Psoas muscle (tissue), 8 donors: ENCODE measurements around the gene TMEM17. TPM values are rescaled to one million over a fixed set of nuclear protein-coding genes. Genes with fewer than 3 reads are reported as not detected.

Source experiments
- ATAC-seq, 4 donors: fragments of 200-7000 bp; cut with Tn5 transposase; one replicate each; pipeline ENCODE4 v1.9.1; 2020; ENCODE audit warnings: moderate library complexity in 3 of 4, mild to moderate bottlenecking in 2 of 4
- DNase-seq, 2 donors: peaks; one replicate each; pipeline ENCODE4 v3.0.0-alpha.2; 2020
- H3K27ac ChIP-seq: fragments of 200-600 bp; one replicate; pipeline ENCODE4 v1.8.0; 2022
- H3K27me3 ChIP-seq, 3 donors: fragments of 200-600 bp in 1 of 3; one replicate each; pipeline versions ENCODE4 v1.6.1 to v1.8.0; 2013 to 2022; ENCODE audit warnings: low read length in 2 of 3, mild to moderate bottlenecking in 2 of 3, moderate library complexity in 1 of 3; ENCODE audit not compliant: insufficient read depth in 3 of 3
- H3K36me3 ChIP-seq, 2 donors: fragments of 200-600 bp in 1 of 2; one replicate each; pipeline versions ENCODE4 v1.6.1 to v1.8.0; 2013 to 2022; ENCODE audit warnings: low read depth in 1 of 2, mild to moderate bottlenecking in 1 of 2, moderate library complexity in 1 of 2; ENCODE audit not compliant: insufficient read depth in 1 of 2
- H3K4me1 ChIP-seq: fragments of 200-600 bp; one replicate; pipeline ENCODE4 v1.8.0; 2022
- H3K4me3 ChIP-seq: fragments of 200-600 bp; one replicate; pipeline ENCODE4 v1.8.0; 2022; ENCODE audit warnings: mild to moderate bottlenecking
- H3K9me3 ChIP-seq: fragments of 200-600 bp; one replicate; pipeline ENCODE4 v1.8.0; 2022
- WGBS, 3 donors: extraction: QIAGEN DNeasy Blood & Tissue Kit; methylation state at CpG; one replicate each; pipeline versions ENCODE4 v1.1.6 to v1.1.7; 2013; 5-methylcytosine and 5-hydroxymethylcytosine counted together
- intact Hi-C, 2 donors: fragments of 100-400 bp; cut with DNase I; formaldehyde crosslinking; loops; one replicate each; pipeline versions ENCODE4 v1.11.0 to v1.14.2; 2022
- long read RNA-seq, 2 donors: library from polyadenylated mRNA; unstranded; transcript quantifications; one replicate each; pipeline ENCODE4 v2.0.0, GENCODE V29; 2021
- polyA plus RNA-seq, 3 donors: library from polyadenylated mRNA; stranded (reverse); fragments of 200-250 nt; gene quantifications; one replicate each; pipeline ENCODE4 v1.2.3, GENCODE V29; 2013
- total RNA-seq, 4 donors: library from RNA; stranded (reverse); fragmentation: NEBNext Ultra II Directional in 2 of 4; extraction: Animal tissue kit (Norgen Biotek cat#: 25700) in 2 of 4; gene quantifications; one replicate each; pipeline versions ENCODE4 v1.2.1 to v1.2.4, GENCODE V29; 2021 to 2023
- TF ChIP-seq, protein P1 (sequence below): fragments of 200-600 bp; IDR thresholded peaks from one replicate; pipeline ENCODE4 v1.8.0; 2022; ENCODE audit warnings: antibody characterized with exemption
- donor health status: healthy with polysubstance abuse.
- donor health status: DM: no; HTN: no; CAD: no; lungs with moderate emphysema.
- donor health status: Bipolar disorder and iron deficiency.
- donor health status: healthy.
- donor health status: DM: yes; HTN: yes; CAD: no.
- donor health status: DM: no; HTN: no; CAD: no.
- donor health status: DM: no; HTN: no; CAD: no.
- donor health status: DM: yes; HTN: yes; CAD: no.

TMEM17 gene
- under 1 TPM; 0.44 to 0.79 (median 0.62) TPM for total RNA-seq
- polyA plus RNA-seq = 1 to 10 TPM in 2 of 3 donors, under 1 TPM in 1; 0.53 to 1.1 (median 1.1) TPM
- long read RNA-seq, donor 1, partial matches to known transcripts = 0 of 1 reads
- long read RNA-seq, donor 1, other reads (novel, unspliced or antisense) = 0 of 1 reads
- long read RNA-seq, donor 2, partial matches to known transcripts = 0 of 1 reads
- long read RNA-seq, donor 2, other reads (novel, unspliced or antisense) = 0 of 1 reads

DNA sequence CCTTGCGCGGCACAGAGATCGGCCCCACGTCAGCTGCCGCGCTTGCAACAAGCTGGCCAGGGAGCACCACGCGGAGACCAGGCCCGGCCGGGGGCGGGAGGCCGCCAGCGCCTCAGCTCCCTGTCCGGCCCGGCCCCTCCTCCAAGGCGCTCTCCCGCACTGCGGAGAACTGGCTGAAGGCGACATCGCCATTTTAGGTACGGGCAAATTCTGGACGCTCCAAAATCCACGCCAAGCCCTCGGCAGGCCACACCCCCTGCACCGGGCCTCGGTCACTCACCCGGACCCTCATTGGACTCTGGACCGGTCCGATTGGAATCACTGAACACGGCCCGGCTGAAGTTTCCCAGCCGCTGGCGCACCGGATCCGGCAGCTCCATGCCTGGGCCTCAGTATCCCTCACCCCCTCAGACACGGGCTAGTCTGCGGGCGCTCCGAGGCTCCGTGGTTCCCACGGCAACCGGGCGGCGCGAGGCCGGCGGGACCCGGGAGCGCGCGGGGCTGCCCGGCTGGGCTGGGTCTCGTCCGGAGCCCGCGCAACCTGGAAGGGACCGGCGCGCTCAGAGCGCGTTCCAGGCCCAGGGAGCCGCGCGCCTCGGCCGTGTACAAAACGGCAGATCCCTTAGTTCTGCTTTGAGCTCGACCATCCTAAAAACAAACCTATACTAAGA lies at the start of gene TMEM17:
TMEM17 (minus strand) TSS at position 446 of the 671 bp plus-strand sequence; CDS start at position 380, 66 bp downstream.
- Histone ChIP-seq H3K4me3 (peak within 1 kb of the TSS; percentile 95), H3K27ac (peak within 1 kb of the TSS; percentile 88), H3K36me3 (no peaks in the 10 kb centered on the region), H3K9me3 (no peaks in the 10 kb centered on the region), H3K27me3 (no peaks in the 10 kb centered on the region), H3K4me1 (peaks cover 7% of the 10 kb centered on the region)
- intact Hi-C loops = loop anchor here in 1 of 2 donors (5.0 kb wide), 1 partner anchor 196 kb away; no protein-coding TSS in a partner anchor
- ATAC-seq (peak; percentile 95 to 98 (median 97)), DNase-seq (peak; percentile 95 to 96)
- TF ChIP-seq, protein P1, sequence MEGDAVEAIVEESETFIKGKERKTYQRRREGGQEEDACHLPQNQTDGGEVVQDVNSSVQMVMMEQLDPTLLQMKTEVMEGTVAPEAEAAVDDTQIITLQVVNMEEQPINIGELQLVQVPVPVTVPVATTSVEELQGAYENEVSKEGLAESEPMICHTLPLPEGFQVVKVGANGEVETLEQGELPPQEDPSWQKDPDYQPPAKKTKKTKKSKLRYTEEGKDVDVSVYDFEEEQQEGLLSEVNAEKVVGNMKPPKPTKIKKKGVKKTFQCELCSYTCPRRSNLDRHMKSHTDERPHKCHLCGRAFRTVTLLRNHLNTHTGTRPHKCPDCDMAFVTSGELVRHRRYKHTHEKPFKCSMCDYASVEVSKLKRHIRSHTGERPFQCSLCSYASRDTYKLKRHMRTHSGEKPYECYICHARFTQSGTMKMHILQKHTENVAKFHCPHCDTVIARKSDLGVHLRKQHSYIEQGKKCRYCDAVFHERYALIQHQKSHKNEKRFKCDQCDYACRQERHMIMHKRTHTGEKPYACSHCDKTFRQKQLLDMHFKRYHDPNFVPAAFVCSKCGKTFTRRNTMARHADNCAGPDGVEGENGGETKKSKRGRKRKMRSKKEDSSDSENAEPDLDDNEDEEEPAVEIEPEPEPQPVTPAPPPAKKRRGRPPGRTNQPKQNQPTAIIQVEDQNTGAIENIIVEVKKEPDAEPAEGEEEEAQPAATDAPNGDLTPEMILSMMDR = no peak
- WGBS, 3 donors = 0 to 1% (median 0%) methylated on average over 62 to 68 of the region's 68 CpGs

- H3K4me3 ChIP-seq = no peak overlapping the region
- intact Hi-C loops = no loop called here
- H3K27ac ChIP-seq = no peak overlapping the region
- ATAC-seq (no peak), DNase-seq (no peak)
- H3K9me3 ChIP-seq = no peaks in the 10 kb centered on the region
- TF ChIP-seq, protein P1 = no peak
- H3K36me3 ChIP-seq = no peaks in the 10 kb centered on the region
- H3K4me1 ChIP-seq = no peaks in the 10 kb centered on the region
- no peaks in the 10 kb centered on the region for H3K27me3 ChIP-seq
Observed at GRCh38 chr2:62554440-62554839, 48.4 kb upstream of the TMEM17 start.

DNA sequence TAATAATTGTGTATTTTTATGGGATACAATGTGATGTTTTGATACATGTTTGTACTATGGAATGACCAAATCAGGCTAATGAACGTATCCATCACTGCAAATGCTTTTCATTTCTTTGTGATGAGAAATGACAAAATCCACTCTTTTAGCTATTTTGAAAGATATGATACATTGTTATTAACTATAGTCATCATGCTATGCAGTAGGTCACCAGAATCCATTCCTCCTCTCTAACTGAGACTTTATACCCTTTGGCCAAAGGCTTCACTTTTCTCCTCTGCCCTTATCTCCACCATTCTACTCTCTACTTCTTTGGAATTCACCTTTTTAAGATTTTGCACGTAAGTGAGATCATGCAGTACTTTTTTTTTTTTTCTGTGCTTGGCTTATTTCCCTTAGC lies 44.5 kb upstream of the TMEM17 start:
- intact Hi-C loops = no loop called here
- DNase-seq (no peak), ATAC-seq (no peak)
- Histone ChIP-seq H3K36me3 (no peaks in the 10 kb centered on the region), H3K27me3 (no peaks in the 10 kb centered on the region), H3K27ac (no peak overlapping the region), H3K4me1 (no peaks in the 10 kb centered on the region), H3K9me3 (no peaks in the 10 kb centered on the region), H3K4me3 (no peak overlapping the region)
- 89 to 97% (median 92%) methylated on average over 2 of the region's 2 CpGs for WGBS, 3 donors
- TF ChIP-seq, protein P1 = no peak

- Histone ChIP-seq H3K9me3 (no peaks in the 10 kb centered on the region), H3K27me3 (no peaks in the 10 kb centered on the region), H3K27ac (no peak overlapping the region), H3K4me1 (no peaks in the 10 kb centered on the region), H3K36me3 (no peaks in the 10 kb centered on the region), H3K4me3 (no peak overlapping the region)
- WGBS, 3 donors = 71 to 82% (median 74%) methylated on average over 3 of the region's 3 CpGs
- TF ChIP-seq, protein P1 = no peak
- ATAC-seq (no peak), DNase-seq (no peak)
- intact Hi-C loops = no loop called here
Observed at GRCh38 chr2:62547854-62548253, 41.9 kb upstream of the TMEM17 start.
